NCI-H1694 treated with DMSO at 0.1 percent for 48 hours (cell line): ENCODE results near the gene AP1B1.
"Not testable (repeated sequence)": the region's sequence is repeated elsewhere in the genome, so short reads cannot be mapped to it uniquely, and the experiment has no call there.

ENCODE experiments used
- DNase-seq: peaks from one replicate; lab custom pipeline; 2025; lab: John Stamatoyannopoulos, UW

The AP1B1 gene

DNA sequence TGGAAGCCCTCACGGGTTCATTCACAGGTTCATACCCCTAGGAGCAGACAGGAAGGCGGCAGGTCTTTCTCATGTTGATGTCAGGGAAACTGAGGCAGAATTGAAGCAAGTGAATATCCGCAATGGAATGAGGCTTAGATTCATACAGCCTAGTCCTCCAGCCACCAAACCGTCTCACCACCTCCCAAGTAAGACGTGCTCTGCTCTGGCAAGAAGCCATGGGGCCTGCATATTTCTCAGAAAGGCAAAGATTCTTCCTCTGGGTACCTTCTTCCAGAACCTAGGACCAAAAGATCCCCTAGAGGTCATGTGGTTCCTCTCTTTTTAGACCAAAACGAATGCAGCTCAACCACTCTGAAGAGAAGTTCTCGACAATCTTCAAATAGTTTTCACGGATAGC, 1.7 kb downstream of the AP1B1 start:
- DNase-seq = no peak

DNA sequence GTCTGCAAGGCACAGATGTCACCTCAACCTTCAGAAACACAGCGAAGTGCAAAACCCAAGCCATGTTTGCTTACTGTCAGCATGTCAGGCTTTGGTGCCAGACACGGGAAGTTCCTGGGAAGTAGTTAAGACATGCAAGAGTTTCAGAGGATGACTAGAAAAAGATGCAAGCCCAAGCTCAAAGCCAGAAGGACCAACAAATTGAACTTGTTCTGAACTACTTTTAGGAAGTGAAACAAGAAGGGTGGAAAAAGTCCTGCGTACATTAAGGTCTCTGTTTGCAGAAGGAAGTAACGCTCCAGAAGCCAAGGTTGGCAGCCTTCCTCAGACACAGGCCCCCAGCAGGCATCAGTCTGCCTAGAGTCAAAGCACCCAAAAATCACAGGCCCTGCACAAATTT, 2.6 kb downstream of the AP1B1 start:
- DNase-seq = no peak

DNA sequence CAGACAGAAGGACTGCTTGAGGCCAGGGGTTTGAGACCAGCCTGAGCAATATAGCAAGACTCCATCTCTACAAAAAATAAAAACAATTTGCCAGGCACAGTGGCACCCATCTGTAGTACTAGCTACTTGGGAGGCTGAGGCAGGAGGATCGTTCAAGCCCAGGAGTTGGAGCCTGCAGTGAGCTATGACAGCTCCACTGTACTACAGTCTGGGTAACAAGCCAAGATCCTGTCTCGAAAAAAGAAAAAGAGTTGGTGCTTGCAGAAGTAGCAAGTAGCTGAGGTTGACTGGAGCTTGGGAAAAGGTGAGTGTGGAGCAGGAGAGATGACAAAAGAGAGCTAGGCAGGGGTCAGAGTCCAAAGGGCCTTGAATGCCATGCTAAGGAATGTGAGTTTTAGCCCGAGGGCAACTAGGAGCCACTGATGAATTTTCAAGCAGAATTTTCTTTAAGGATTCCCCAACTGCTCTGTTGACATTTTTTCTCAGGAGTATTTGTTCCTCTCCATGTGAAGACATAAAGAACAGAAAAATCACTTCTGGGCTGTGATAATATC, 3.1 kb downstream of the AP1B1 start:
- no peak for DNase-seq

DNA sequence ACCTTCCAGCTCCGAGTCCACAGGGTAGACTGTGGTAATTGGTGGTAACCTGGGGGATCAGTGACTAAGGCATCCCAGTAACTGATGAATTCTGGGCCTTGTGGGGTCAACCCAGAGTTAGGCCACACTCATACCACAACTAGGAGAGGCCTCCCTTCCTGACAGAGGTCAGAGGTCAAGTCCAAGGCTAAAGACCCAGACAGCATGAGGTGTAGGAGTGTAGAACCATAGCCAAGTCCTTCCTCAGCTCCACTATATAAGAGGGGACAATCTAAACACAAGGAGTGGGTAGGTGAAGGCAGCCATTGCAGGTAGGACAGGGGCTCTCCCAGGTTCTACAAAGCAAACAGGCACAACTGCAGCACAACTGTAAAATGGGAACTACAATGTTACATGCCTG, 4.6 kb downstream of the AP1B1 start:
- DNase-seq = no peak

DNA sequence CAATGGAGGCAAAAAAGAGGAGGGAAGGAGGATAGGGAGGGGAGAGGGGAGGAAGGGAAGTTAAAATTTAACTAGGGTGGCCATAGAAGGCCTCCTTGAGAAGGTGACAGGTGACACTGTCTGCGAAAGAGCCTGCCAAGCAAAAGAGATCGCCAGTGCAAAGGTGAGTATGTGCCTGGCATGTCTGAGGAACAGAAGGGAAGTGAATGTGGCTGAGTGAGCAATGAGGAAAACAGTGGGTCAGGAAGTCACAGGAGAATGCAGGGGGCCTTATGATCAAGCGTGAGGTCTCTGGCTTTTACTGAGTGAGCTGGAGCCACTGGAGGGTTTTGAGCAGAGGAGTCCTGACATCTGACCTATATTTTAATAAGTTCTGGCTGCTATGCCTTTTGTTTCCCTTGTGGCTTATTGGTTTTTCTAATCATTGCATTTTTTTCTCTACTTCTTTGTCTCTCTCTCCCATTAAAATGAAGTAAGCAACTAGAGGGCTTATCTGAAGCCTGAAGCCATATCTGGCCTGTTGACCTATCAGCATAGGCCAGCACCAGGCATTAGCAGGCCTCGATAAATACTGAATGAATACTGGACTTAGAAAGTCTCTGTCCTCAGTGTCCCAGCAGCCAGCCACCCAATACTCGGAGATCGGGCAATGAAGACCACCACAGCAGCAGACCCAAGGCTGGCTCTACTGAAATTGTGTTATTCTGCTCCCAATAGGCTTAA, 5.6 kb downstream of the AP1B1 start:
- DNase-seq = no peak

DNA sequence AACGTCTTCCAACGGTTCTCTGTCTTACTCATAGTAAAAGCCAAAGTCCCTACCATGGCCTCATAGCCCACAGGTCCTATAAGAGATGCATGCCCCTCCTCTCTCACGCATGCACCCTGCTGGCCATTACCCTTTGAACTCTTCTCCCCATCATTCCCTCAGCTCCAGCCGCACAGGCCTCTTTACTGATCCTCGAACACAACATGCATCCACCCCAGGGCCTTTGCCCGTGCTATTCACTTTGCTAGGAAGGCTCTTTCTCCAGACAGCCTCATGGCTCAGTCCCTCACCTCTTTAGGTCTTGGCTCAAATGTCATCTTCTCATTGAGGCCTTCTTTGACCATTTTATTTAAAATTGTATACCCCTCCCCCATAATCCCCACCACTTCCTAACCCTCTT, 7.5 kb downstream of the AP1B1 start:
- DNase-seq = no peak

DNA sequence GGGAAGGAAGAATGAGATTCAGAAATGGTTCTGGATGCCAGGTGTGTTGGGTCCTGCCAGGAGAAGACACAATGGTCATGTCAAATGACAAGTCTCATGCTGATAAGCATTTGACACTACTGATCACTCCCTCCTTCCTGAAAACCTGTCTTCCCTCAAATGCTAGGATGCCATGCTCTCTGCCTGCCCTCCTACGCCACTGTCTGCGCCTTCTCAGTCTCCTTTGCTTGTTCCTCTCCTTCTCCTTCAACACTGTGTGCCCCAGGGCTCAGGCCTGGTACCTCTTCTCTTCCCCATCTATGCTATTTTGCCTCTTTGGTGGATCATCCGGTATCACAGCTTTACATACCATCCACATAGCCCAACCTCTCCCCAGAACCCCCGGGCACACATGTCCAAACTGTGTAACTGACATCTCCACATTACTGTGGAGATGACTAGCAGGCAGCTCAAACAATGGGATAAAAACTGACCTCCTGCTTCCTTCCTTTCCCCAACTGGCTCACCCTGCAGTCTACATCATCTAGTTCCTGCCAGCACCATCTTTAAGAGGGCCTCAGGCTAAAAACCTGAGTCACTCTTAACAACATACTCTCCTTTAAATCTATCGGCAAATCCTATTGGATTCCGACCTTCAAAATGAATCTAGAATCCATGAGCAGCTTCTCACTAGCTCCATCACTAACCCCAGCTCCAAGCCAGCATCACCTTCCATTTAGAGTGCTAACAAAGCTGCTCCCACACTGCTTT, 8.2 kb downstream of the AP1B1 start:
- no peak for DNase-seq

DNA sequence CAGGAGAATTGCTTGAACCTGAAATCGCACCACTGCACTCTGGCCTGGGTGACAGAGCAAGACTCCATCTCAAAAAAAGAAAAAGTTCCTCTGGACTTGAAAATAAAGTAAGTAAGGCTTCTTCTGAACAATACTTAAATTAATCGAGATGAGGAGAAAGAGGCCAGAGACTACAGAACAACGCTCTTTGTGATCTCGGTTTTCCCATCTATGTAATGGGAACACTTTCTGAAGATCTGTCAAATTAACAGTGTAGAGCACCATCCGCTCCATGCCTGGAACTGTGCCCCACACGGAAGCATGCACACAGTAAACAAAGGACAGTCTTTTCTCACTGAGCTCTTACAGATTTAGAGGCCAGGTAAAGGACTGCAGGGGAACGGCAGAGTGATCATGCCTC, 9.1 kb downstream of the AP1B1 start:
- DNase-seq = no peak

DNA sequence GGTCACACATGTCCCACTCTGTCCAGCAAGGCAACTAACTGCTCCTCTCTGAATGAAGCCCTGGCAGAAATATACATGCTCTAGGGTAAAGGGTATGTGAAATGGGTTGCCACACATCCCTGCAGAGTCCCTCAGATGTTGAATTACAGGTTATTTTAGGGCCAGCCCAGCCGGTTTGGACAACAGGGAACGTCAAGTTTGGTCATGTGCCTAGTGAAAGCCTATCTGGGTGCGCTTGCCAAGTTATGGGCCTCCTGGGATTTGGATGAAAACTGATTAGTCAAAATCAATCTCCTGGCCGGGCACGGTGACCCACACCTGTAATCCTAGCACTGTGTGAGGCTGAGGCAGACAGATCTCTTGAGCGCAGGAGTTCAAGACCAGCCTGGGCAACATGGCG, 10.4 kb downstream of the AP1B1 start:
- DNase-seq = no peak

DNA sequence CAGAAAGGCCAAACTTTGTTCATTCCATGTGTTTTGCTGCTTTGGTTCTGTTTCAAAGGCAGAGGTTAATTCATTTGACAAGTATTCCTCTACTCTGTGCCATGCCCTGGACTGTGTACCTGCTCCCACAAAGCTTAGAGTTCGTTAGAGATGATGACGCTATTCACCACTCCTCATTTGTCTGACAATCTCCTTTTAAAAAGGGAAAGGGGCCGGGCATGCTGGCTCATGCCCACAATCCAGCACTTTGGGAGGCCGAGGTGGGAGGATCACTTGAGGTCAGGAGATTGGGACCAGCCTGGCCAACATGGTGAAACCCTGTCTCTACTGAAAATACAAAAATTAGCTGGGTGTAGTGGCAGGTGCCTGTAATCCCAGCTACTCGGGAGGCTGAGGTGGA, 11.7 kb downstream of the AP1B1 start:
- DNase-seq = not testable (repeated sequence)

DNA sequence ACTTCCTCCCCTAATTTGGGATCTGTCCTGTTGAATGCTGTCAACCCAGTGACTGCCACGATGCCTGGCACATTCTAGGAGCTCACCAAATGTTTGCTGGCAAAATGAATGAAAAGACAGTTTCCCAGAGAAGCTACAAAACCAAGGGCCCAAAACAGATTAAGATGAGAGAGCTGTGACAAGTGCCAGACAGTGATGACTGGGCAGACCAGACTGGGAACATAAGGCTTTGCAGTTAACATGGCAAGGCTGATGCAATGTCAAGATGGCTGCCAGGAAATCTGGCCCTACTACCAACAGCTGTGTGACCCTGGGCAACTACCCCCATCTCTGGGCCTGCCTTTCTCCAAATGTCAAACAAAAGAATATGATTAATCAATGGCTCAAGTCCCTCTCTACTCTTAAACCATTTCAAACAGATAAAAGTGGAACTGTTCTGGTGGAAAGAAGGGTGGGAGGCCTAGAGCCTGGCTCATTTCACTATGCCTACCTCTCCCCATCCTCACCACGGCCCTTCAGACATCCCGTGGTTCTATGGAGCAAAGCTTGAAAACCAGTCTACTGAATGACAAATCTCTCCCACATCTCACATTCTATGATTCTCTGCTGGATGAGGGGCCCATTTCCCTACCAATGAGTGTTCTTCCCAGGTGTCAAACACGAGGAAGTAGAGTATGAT, 12.8 kb downstream of the AP1B1 start:
- DNase-seq = no peak

DNA sequence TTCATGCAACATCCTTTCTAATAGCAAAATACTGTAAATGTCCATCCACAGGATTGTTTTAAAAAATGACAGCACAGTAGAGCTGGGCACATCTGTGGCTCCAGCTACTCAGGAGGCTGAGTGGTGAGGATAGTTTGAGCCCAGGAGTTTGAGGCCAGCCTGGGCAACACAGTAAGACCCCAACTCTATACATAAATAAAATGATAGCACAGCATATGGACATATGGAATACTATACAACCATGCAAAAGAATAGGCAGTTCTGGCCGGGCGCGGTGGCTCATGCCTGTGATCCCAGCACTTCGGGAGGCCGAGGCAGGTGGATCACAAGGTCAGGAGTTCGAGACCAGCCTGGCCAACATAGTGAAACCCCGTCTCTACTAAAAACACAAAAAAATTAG, 13.6 kb downstream of the AP1B1 start:
- DNase-seq = not testable (repeated sequence)

DNA sequence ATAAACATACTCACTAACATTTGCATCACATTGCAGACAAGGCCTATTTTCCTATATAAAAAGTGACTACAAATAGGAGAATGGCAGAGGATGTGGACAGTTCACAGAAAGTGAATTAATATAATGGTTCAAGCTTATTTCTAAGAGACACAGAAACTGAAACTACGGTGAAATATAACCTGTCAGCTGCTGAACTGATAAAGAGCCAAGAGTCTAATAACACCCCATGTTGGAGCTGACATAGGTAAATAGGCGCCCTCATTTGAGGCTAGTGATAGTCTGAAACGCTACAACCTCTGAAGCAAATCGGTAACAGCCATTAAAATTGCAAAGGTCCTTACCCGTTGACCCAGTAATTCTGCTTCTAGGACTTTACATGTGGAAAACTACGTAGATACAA, 14.0 kb downstream of the AP1B1 start:
- DNase-seq = no peak

DNA sequence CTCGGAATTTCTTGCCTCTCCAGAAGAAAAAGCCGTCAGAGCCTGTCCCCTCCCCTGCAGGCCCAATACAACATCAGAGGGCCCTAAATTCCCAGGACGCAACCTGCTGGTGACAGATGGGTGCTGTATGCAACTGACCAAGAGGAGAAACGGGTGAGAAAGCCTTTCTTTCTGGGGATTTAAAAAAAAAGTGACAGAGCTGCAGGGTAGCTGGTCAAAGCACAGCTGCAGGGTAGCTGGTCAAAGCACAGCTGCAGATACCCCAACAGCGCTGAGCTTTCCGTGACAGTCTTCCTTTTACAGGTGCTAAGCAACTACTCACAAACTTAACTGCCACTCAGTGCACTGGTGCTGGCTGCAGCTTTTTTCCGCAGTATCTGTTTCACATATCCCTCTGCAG, 17.8 kb downstream of the AP1B1 start:
- DNase-seq = no peak

DNA sequence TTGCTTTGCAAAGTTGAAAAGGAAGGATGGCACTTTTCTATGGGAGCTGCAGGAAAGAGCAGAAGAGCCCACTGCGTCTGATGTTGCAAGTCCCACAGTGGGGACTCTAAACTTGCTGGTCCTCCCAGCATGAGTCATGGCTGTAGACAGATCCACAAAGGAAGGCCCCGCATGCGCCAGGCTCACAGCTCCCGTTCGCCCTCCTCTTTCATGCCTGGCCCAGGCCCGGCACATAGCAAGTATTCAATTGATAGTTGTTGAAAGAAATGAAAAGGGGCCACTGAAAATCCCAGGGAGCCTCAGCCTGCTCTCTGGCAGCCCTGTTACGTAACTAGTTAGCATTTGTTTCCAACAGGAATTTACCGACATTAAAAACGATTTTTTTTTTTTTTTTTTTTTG, 18.9 kb downstream of the AP1B1 start:
- no peak for DNase-seq

DNA sequence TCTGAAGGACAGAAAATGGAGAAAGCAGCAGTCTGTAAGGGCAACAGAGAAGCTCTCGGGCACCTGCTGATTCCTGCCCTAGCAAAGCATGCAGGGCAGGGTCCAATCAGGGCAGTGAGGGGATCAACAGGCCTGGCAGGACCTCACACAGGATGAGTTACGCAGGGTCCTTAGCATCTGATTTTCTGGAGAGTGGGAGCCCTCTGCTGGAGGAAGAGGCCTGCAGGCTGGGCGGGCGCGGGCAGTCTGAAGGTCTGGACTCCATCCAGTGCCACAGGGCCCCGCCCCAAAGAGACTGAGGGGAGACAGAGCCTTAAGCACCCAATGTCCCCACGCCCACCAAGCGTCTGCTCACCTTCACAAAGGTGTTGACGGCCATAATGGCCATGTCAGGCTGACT, 28.9 kb downstream of the AP1B1 start:
- DNase-seq = peak; percentile 38

DNA sequence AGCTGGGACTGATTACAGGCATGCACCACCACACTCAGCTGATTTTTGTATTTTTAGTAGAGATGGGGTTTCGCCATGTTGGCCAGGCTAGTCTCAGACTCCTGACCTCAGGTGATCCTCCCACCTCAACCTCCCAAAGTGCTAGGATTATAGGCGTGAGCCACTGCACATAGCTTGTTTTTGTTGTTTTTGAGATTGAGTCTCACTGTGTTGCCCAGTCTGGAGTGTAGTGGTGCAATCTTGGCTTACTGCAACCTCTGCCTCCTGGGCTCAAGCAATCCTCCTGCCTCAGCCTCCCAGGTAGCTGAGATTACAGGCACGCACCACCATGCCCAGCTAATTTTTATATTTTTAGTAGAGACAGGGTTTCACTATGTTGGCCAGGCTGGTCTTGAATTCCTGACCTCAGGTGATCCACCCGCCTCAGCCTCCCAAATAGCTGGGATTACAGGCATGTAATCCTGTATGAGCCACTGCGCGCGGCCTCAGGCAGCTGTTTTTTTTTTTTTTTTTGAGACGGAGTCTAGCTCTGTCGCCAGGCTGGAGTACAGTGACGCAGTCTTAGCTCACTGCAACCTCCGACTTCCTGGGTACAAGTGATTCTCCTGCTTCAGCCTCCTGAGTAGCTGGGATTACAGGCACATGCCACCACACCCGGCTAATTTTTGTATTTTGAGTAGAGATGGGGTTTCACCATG, 31.0 kb downstream of the AP1B1 start:
- DNase-seq = not testable (repeated sequence)

DNA sequence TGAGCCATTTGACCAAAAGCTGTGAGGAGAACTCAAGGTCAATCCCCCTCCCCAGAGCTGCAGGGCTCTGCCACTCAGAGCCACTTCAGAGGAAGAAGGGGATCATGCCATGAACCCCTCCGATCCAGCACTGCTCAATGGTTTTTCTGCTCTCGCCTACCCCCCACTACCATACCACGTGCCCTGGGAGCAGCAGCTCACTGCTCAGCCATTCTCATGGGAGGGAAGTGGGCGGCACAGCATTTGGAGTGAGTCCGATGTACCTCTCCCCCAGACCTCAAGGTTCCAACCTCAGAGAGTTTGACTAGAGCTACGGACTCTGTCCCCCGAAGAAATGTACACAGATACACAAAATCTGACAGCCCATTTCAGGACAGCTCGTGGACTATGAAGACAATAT, 34.5 kb downstream of the AP1B1 start:
- DNase-seq = no peak

DNA sequence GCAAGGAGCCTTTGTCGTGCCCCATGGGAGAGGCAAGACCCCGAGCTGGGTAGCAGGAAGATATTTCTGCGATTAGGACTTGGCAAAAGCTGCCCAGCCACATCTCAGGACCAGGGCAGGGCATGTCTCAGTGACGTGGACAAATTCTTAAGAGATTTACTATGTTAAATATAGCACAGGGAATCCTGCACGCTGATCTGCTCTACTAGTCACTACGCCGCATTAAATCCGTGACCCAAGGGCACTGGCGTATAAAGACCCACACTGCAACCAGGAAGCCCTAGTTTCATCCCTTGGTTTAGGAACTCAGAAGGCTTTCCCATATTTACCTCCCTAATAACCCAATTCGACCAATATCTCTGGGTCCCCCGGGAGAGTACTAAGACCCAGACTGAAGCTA, 35.1 kb downstream of the AP1B1 start:
- no peak for DNase-seq

DNA sequence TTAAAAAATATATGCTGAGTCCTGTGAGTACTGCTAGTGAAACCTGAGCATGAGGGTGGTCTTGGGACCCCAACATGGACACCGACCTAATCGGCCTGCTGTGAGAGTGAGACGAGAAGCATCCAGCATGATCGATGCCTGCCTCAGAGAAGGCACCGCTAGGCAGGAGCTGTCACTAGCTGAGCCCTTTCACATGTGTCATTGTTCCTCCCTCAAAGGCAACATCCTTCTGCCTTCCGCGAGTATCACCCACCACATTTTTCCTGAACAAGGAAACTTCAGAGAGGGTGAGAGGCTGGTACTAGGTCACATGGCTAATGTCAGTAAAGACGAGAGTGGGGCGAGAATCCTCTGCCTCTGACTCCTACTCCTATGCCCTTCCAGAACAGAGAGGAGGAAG, 35.6 kb downstream of the AP1B1 start:
- DNase-seq = no peak

DNA sequence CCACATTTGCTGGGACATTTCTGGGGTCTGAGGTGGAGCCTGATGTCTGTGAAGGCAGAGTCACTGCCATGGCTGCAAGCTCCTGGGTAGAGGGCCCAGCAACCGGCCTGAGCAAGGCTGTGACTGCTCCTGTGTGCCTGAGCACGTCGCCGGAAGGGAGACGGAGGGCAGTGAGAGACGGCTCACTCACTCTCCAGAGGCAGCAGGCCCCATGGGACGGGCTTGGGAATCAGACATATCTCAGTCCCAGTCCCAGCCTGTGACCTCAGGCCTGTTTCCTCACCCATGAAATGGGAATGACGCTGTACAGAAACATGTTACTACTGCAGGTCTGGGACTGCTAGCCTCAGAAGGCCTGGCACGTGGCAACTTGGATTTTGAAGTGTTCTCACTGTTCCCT, 36.5 kb downstream of the AP1B1 start:
- no peak for DNase-seq

DNA sequence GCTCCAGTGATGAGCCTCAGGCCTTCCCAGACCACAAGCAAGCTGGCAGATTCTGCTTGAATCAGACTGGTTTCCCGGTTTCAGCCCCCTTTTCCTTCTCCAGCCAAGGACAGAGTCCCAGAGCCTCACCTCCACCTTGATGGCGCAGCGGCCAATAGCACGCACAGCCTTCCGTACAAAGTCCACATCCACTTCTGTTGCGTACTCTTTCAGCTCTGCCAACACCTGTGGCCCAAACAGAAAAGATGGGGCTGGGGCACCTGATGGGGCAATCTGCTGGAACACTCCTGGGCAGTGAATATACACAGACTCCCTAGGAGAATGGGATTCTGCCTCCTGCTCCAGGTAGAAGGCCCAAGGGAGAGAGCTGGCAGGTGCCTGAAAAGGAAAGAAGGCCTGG, 37.3 kb downstream of the AP1B1 start:
- DNase-seq = no peak
